Measurements from ENCODE around the gene TTLL5.

TTLL5 gene

DNA sequence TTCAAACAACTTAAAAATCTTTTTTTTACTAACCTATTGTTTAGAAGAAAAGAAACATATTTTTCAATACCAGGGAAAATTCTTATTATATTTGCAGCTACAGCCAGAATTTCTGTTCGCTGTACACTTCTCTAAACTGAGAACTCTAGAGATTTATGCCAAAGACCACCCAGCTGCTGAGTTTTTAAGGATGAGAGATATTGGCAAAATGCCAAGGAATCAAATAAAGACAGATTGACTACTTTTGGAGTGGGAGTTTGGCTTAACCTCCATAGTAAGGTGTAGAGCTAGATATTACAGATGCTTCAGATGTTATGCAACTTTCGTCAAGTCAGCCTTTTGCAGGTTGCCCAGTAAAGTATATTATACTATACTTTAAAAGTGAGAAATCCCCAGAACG, 71.8 kb downstream of the TTLL5 start:
- DNase-seq (ENCODE audit: low read depth), result no peak

- no peak for DNase-seq (ENCODE audit: low read depth)
Observed at GRCh38 chr14:75734854-75735253, 73.8 kb downstream of the TTLL5 start.

GRCh38 chr14:75736845-75737485, 75.9 kb downstream of the TTLL5 start:
- no peak for DNase-seq (ENCODE audit: low read depth)

DNA sequence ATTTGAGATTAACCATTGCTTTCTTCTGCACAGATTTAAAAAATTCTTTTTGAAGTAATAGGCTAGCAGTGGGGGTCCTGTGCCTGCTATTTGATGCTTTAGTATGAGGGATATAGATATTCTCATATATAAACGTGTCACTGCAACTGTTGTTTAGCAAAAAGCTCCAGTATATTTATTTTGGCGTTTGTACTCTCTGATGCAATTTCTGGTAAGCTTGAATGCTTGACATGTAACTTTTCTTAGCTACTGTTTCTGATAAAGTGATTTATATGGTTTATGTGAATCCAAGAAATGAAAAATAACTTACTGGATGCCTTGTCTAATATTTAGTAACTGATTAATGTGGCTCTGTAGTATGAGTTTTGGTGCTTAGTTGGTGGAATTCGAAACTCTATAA, 77.1 kb downstream of the TTLL5 start:
- peak; percentile 10 for DNase-seq (ENCODE audit: low read depth)

- DNase-seq (ENCODE audit: low read depth), result no peak
Observed at GRCh38 chr14:75742867-75743266, 81.8 kb downstream of the TTLL5 start.

DNA sequence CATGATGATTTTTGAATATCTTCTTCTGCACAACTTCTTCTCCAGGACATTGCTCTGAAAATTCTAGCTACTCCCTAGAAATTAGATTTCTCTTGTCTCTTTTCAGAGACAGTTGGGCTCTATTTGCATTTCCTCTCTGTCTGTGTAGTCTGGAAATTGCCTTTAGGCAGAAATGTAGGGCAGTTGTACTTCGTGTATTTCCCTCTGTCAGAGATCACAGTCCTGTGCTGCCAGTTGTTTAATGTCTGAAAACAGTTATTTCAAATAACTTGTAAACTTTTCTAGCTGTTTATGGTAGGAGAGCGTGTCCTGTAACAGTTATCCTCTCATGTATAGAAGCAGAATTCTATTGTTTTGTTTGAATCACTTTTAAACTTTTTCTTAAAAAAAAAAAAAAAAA, 86.9 kb downstream of the TTLL5 start:
- no peak for DNase-seq (ENCODE audit: low read depth)

DNA sequence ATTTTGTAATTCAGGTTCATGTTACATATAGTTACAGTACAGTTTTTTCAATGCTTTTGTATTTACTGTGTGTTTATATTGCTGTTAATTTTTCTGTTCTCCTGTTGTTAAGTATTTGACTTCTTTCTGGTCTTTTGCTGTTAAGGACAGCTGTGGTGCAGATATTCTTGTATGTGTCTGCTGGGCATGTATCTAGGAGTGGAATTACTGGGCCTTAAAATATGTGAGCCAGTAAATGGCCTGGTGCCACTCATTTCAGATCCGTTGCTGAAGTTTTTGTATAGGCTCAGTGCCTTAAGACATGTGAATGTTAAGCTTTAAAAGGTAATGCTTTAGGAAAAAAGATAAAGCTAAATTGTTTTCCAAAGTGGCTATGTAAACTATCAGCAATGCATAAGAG, 87.3 kb downstream of the TTLL5 start:
- no peak for DNase-seq (ENCODE audit: low read depth)

- DNase-seq (ENCODE audit: low read depth), result no peak
Observed at GRCh38 chr14:75751296-75751695, 90.2 kb downstream of the TTLL5 start.

DNA sequence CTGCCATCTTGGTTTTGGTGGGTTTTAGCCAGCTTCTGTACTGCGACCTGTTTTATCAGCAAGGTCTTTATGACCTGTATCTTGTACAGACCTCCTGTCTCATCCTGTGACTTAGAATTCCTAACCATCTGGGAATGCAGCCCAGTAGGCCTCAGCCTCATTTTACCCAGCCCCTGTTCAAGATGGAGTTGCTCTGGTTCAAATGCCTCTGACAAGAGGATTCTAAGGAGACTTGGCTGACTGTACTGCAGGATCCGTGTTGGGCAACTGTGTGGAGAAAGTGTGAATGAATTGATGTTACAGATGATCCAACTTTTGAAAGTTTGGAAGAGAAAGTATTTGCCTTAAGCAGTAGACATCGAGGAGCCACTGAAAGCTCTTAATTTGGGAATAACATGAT, 91.0 kb downstream of the TTLL5 start:
- DNase-seq (ENCODE audit: low read depth), result no peak

GRCh38 chr14:75752907-75753594, 92.0 kb downstream of the TTLL5 start:
- DNase-seq (ENCODE audit: low read depth), result peak; percentile 6

DNA sequence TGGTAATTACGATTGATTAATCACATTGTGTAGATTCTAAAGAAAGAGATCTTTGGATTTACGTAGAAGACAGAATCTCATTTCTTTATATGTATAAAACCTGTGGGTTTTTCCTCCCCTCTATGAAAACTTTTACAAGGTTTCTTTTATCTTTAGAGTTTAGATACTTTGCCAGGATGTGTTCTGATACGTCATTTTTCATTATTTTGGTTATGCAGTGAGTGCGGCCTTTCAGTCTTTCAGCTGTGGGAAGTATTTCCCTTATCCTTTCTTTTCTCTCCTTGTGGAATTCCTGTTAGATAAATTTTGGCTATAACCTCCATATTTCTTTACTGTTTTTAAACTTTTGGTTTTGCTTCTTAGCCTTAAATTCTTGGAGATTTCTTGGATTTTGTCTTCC, 92.7 kb downstream of the TTLL5 start:
- no peak for DNase-seq (ENCODE audit: low read depth)

DNA sequence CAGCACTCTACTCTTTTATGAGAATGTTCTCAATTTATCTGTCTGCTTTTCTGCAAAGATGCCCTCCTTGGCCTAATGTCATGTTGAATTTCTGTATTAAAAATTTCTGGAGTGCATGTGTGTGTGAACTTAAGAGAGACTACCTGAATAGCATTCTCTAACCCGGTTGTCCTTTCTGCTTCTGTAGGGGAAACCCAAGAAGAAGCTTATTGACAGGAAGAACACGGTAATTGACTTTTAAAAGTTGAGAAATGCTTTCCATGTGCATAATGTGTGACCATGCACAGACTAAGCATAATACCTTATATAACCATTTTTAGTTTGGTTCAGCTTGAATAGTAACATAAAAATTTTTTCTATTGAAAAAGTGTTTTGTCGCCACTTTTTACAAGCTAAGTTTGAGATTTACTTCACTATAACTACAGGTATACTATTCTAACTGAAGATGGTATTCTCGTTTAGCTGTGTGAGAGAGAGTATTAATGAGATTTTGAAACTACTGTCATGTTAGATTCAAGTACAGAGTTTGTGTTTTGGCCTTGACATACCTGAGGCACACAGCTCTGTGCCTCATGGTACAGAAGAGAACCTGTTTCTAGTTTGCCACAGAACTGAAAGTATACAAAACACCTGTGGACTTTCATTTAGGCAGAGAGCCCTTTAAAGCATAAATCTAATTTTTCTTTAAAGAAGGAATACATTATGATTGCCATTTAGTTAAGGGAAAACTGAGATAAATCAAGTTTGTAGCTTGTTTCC, 96.8 kb downstream of the TTLL5 start:
- no peak for DNase-seq (ENCODE audit: low read depth)

GRCh38 chr14:75764020-75764419, 103.0 kb downstream of the TTLL5 start:
- no peak for DNase-seq (ENCODE audit: low read depth)

DNA sequence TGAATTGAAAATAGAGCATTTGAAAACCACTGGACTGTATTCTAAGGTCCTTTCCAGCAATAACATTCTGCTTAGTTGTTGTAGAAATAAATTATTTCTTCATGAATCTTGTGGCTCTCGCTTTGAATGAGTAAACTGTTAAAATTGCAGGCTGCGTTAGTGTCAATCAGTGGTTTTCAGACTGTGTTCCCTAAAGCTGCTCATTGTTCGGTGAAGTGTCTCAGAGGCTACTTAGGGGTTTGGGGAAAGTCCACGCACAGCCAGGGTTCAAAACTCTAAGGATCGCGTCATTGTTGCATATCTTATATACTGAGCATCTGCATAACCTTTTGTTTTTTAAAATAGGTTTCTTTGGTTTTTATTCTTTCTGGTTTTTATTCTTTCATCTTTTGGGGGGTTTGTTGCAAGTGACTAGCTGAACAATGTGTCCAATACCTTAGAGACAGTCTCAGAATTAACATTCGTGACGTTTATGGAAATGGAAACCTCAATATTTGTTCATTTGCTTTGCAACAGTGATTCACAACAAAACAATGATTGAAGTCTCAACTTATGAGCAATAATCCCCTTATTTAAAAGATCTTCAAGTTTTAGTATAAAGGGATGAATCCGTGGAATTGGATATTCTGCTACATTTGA, 108.1 kb downstream of the TTLL5 start:
- peak; percentile 35 for DNase-seq (ENCODE audit: low read depth)

- DNase-seq (ENCODE audit: low read depth), result no peak
Observed at GRCh38 chr14:75770635-75771034, 109.6 kb downstream of the TTLL5 start.

GRCh38 chr14:75771595-75771994, 110.5 kb downstream of the TTLL5 start:
- DNase-seq (ENCODE audit: low read depth), result no peak

DNA sequence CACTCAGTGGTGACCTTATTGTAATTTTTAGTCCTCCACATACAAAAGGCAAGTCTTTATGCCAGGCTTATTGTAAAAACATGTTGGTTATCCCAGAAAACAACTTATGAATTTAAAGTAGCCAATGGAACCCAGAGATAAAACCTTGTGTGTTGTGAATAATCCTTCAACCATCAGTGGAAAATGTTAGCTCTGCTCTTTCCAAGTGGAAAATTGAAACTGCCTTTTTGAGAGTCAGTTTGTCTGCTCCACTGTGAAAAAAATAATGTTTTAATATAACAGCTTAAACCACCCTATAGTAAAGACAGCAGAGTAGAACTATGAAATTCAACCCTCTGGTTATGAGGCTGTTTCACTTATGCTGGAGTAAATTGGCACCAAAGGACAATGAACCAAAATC, 112.0 kb downstream of the TTLL5 start:
- no peak for DNase-seq (ENCODE audit: low read depth)

DNA sequence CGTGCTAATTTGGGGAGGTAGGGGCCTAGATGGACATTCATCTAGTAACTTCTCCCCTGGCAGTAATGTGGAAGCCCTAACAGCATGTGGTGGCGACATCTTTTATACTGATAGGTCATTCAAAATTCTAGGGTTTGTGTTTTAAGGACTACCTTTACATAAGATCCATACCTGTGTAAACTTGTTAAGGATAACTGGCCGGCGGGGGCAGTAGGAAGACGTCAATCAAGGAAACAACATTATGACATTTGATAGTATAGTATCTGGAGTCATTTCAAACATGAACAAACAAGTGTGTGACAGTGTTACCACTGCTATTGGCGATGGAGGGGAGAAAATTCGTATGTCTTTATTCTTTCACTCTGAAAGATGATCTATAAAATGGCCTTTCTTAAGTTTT, 120.0 kb downstream of the TTLL5 start:
- no peak for DNase-seq (ENCODE audit: low read depth)

GRCh38 chr14:75783184-75783583, 122.1 kb downstream of the TTLL5 start:
- DNase-seq (ENCODE audit: low read depth), result no peak

GRCh38 chr14:75783602-75784313, 122.7 kb downstream of the TTLL5 start:
- DNase-seq (ENCODE audit: low read depth), result no peak

GRCh38 chr14:75784314-75784686, 123.3 kb downstream of the TTLL5 start:
- DNase-seq (ENCODE audit: low read depth), result no peak

DNA sequence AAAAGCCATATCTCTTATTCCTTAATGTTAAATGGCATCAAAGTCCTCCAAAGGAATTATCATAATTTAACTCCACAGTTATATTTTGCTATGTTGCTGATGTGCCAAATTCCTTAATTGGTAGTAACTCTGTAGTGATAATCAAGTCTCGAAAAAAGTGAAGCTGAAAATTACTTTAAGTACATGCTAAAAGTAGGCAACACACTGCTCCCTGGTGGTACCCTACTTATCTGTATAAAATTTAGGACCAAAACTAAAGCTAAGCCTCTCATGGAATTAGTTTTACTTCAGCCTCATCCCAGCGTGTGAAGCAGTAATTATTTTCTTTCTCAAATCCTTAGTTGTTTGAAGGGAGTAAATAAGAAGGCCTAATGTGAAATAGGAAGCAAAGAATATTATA, 132.8 kb downstream of the TTLL5 start:
- peak; percentile 26 for DNase-seq (ENCODE audit: low read depth)
